BJ (cell line): Measurements from ENCODE around the gene KRTAP5-7. TPM values are rescaled to one million over a fixed set of nuclear protein-coding genes. Genes with fewer than 3 reads are reported as not detected.
"Not testable (repeated sequence)": the region's sequence is repeated elsewhere in the genome, so short reads cannot be mapped to it uniquely, and the experiment has no call there.

Source experiments
- CTCF ChIA-PET: fragments of 350-600 bp; formaldehyde crosslinking; extraction: SDS; loops from one replicate; lab custom pipeline; 2021; ENCODE audit warnings: antibody characterized with exemption, inconsistent platforms; lab: Yijun Ruan, JAX
- POLR2A ChIA-PET: fragments of 300-600 bp; sonication (Branson Sonifier 250); formaldehyde crosslinking; extraction: SDS; loops from one replicate; lab custom pipeline; 2021; ENCODE audit warnings: antibody characterized with exemption; lab: Charles Lee
- DNase-seq: peaks from one replicate; pipeline ENCODE4 v3.0.0-alpha.2; 2011; ENCODE audit warnings: low read depth
- H3K27me3 ChIP-seq: 2 replicates; pipeline ENCODE4 v1.6.0; 2011; ENCODE audit warnings: low read length; ENCODE audit not compliant: control insufficient read depth, insufficient read depth
- H3K36me3 ChIP-seq: 2 replicates; pipeline ENCODE4 v1.5.1; 2011; ENCODE audit warnings: low read length; ENCODE audit not compliant: control insufficient read depth, insufficient read depth
- H3K4me3 ChIP-seq: 2 replicates; pipeline ENCODE4 v1.5.1; 2011; ENCODE audit warnings: low read depth, mild to moderate bottlenecking, control low read depth, low read length
- polyA minus RNA-seq: library from RNA; depleted of rRNA, polyadenylated mRNA; stranded (reverse); fragments of >200 nt; gene quantifications from 2 replicates; pipeline ENCODE4 v1.2.3, GENCODE V29; 2011; rRNA and poly(A)+ RNA removed
- polyA plus RNA-seq: library from polyadenylated mRNA; depleted of rRNA; stranded (reverse); fragments of >200 nt; gene quantifications from 2 replicates; pipeline ENCODE4 v1.2.3, GENCODE V29; 2011; rRNA removed
- TF ChIP-seq, protein P1 (sequence below): IDR thresholded peaks from 2 replicates; pipeline ENCODE4 v1.5.1; 2011; ENCODE audit warnings: low read depth, mild to moderate bottlenecking, control low read depth, inconsistent platforms, low read length, moderate library complexity; ENCODE audit not compliant: insufficient read depth

Gene KRTAP5-7, protein sequence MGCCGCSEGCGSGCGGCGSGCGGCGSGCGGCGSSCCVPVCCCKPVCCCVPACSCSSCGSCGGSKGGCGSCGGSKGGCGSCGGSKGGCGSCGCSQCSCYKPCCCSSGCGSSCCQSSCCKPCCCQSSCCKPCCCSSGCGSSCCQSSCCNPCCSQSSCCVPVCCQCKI
- polyA plus RNA-seq (not detected in 2 replicates), polyA minus RNA-seq (not detected in 2 replicates)

DNA sequence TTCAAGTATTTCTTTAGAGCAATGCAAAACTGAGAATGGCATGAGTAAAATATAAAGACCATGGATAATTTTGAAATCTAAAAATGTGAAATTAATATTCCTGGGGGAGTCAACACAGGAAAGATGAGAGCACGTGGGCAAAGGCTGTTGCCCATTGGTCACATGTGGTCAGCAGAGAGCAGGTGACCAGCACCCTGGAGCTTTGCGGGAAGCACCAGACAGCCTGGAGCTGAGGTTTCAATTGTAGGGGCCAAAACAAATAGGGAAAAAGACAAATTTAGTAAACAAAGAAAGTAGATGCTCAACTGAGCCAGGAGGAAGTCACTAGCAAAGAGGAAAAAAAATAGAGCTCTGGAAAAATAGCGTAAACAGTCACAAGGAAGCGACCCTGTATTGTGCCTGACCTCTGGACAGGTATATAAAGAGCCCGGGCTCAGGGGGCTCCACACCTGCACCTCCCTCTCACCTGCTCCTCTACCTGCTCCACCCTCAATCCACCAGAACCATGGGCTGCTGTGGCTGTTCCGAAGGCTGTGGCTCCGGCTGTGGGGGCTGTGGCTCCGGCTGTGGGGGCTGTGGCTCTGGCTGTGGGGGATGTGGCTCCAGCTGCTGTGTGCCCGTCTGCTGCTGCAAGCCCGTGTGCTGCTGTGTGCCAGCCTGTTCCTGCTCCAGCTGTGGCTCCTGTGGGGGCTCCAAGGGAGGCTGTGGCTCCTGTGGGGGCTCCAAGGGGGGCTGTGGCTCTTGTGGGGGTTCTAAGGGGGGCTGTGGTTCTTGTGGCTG is at the start of gene KRTAP5-7:
KRTAP5-7 (plus strand) TSS at position 472 of the 780 bp plus-strand sequence; CDS start at position 506, 34 bp downstream.
- H3K27me3 ChIP-seq, H3K4me3 ChIP-seq, POLR2A ChIA-PET, DNase-seq, H3K36me3 ChIP-seq, CTCF ChIA-PET: not testable (repeated sequence)

DNA sequence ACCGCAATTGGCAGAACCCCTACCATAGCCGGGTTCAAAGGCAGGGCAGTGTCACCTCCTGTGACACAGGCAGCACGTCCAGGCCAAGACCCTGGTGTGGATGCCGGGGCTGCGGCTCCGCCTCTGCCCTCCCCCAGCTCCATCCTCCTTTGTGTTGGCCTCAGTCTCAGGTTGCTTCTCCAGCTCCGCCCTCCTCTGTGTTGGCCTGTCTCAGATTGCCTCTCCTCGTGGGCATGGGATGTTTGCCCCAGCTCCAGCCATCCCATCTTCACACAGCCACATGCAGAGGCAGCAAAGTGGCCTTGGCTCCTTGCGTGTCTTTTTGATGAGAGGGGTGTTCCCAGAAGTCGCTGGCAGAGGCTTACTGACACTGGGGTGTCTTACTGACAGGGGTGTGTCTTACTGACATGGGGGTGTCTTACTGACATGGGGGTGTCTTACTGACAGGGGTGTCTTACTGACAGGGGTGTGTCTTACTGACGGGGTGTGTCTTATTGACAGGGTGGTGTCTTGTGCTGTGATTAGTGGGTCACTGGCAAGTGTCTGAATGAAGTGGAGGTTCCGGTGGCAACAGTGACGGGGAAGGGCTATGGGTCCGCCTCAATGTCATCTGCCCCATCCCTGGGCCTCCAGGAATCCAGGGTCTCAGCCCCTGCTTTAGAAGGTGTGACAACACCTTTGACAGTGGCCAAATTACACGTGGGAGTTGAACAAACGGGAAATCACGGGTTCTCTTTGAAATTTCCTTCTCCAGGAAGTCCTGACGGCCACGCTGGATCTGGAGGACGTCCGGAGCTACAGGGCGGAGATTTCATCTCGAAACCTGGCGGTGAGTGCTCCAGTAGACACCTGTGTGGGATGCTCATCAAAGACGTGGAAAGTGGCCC is 49.2 kb upstream of the KRTAP5-7 start:
- no peaks in the 10 kb centered on the region for H3K27me3 ChIP-seq
- H3K4me3 ChIP-seq, result no peak overlapping the region
- TF ChIP-seq, protein P1, sequence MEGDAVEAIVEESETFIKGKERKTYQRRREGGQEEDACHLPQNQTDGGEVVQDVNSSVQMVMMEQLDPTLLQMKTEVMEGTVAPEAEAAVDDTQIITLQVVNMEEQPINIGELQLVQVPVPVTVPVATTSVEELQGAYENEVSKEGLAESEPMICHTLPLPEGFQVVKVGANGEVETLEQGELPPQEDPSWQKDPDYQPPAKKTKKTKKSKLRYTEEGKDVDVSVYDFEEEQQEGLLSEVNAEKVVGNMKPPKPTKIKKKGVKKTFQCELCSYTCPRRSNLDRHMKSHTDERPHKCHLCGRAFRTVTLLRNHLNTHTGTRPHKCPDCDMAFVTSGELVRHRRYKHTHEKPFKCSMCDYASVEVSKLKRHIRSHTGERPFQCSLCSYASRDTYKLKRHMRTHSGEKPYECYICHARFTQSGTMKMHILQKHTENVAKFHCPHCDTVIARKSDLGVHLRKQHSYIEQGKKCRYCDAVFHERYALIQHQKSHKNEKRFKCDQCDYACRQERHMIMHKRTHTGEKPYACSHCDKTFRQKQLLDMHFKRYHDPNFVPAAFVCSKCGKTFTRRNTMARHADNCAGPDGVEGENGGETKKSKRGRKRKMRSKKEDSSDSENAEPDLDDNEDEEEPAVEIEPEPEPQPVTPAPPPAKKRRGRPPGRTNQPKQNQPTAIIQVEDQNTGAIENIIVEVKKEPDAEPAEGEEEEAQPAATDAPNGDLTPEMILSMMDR, result no peak
- DNase-seq, result no peak
- ChIA-PET POLR2A (no interaction called here), CTCF (no interaction called here)
- peaks cover 51% of the 10 kb centered on the region for H3K36me3 ChIP-seq

DNA sequence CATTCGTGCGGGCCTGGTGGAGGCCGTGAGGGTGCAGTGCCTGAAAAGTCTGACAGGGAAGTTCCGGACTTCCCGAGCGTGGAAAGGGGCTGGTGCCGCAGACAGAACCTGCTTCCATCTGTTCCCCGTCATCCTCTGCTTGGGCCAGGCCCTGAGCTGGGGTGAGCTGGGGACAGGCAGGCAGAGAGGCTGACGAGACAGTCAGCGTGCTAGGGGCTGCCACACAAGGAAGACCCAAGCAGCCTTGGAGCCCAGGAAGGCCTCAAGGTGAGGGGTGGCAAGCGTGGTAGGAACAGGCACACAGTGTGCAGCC is 48.6 kb upstream of the KRTAP5-7 start:
- no peak overlapping the region for H3K4me3 ChIP-seq
- H3K36me3 ChIP-seq, result peaks cover 50% of the 10 kb centered on the region
- no peak for DNase-seq
- H3K27me3 ChIP-seq, result no peaks in the 10 kb centered on the region
- CTCF ChIA-PET, result no interaction called here
- TF ChIP-seq, protein P1, result no peak
- POLR2A ChIA-PET, result no interaction called here

DNA sequence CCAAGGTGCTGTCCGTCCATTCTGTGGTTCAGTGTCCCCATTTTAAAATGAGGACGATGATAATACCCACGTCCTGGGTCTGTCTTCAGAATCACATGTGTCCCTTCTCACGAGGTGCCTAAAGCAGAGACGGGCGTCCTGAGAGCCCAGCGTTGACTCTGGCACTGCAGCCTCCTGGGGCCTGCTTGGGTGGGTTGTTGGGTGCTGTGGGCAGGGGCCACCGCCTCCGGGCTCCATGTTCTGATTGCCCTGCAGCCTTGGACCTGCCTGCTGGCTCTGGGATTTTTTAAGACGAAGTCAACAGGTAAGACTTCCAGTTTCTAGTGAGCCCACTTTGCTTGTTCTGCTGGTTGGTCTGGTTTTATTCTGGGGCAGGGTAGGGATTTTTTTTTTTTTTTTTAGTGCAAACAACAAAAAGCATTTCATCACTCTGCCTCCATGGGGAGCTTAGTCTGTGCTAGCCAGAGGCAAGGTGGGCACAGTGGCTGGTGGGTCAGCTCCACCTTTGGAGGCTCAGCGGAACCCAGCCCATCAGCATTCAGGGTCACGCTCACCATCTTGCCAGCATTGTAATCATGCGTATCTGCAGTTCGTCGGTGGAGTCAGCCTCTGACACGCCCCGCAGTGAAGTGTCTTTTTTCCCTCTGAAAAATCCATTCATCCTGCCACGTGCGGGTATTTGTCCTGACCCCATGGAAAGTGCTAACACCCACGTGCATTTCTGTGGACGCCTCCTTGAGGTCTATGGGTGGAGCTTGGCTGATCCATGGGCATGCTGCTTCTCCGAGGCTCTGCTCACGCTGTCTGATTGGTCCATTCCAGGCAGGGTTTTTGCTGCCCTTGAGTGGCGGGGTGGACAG is 45.7 kb upstream of the KRTAP5-7 start:
- POLR2A ChIA-PET, result no interaction called here
- H3K36me3 ChIP-seq, result peaks cover 55% of the 10 kb centered on the region
- DNase-seq, result no peak
- H3K4me3 ChIP-seq, result no peak overlapping the region
- TF ChIP-seq, protein P1, result no peak
- no peaks in the 10 kb centered on the region for H3K27me3 ChIP-seq
- CTCF ChIA-PET, result no interaction called here

DNA sequence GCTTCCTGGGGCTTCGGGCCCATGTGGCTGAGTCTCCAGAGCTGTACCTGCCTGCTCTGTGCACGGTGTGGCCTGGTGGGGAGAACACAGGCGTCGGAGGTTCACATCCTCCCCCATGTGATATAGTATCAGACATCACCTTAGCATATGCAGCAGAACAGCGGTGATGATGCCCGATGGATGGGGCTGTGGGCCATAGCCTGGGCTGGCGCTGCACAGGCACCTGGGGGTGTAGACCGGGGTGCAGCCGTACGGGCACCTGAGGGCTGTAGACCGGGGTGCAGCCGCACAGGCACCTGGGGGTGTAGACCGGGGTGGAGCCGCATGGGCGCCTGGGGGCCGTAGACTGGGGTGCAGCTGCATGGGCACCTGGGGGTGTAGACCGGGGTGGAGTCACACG is 44.9 kb upstream of the KRTAP5-7 start:
- DNase-seq, result no peak
- ChIA-PET CTCF (no interaction called here), POLR2A (no interaction called here)
- Histone ChIP-seq H3K27me3 (no peaks in the 10 kb centered on the region), H3K36me3 (peaks cover 55% of the 10 kb centered on the region), H3K4me3 (no peak overlapping the region)
- TF ChIP-seq, protein P1, result no peak
